IPS-20b (cell line): Measurements from ENCODE around the gene DDC.
A peak's percentile ranks its signal among the peaks of the same experiment; 100 is the strongest.

Source experiments
- H3K27ac ChIP-seq: one replicate; pipeline ENCODE4 v1.5.1; 2013; ENCODE audit warnings: low read length
- H3K27me3 ChIP-seq: 2 replicates; pipeline ENCODE4 v1.6.1; 2013; ENCODE audit warnings: mild to moderate bottlenecking, low read length, inconsistent platforms; ENCODE audit not compliant: insufficient read depth
- H3K36me3 ChIP-seq: 2 replicates; pipeline ENCODE4 v1.6.1; 2013; ENCODE audit warnings: low read depth, mild to moderate bottlenecking, inconsistent platforms, low read length, moderate library complexity; ENCODE audit not compliant: insufficient read depth
- H3K4me1 ChIP-seq: 2 replicates; pipeline ENCODE4 v1.6.1; 2013; ENCODE audit warnings: mild to moderate bottlenecking, control low read depth, inconsistent platforms, low read length, moderate library complexity; ENCODE audit not compliant: insufficient read depth
- H3K4me3 ChIP-seq: 2 replicates; pipeline ENCODE4 v1.5.1; 2013; ENCODE audit warnings: mild to moderate bottlenecking, low read length, inconsistent platforms
- H3K9ac ChIP-seq: 2 replicates; pipeline ENCODE4 v1.6.1; 2013; ENCODE audit warnings: low read depth, mild to moderate bottlenecking, inconsistent platforms, low read length, moderate library complexity
- H3K9me3 ChIP-seq: 2 replicates; pipeline ENCODE4 v1.6.1; 2013; ENCODE audit warnings: mild to moderate bottlenecking, low read depth, low read length, inconsistent platforms; ENCODE audit not compliant: insufficient read depth

DDC gene

GRCh38 chr7:50456371-50457123 is 108.7 kb downstream of the DDC start:
- H3K4me3 ChIP-seq, result no peak overlapping the region
- H3K9me3 ChIP-seq, result 0 out of 2 replicates have a peak, but pooled peaks cover 5% of the 10 kb centered on the region
- H3K9ac ChIP-seq, result no peak overlapping the region
- H3K27ac ChIP-seq, result no peak overlapping the region
- H3K4me1 ChIP-seq, result no peaks in the 10 kb centered on the region
- no peaks in the 10 kb centered on the region; the same call in 1 of the 2 replicates for H3K27me3 ChIP-seq
- H3K36me3 ChIP-seq, result no peaks in the 10 kb centered on the region

- no peaks in the 10 kb centered on the region for H3K4me1 ChIP-seq
- H3K9ac ChIP-seq, result no peak overlapping the region
- no peaks in the 10 kb centered on the region for H3K36me3 ChIP-seq
- 0 out of 2 replicates have a peak, but pooled peaks cover 5% of the 10 kb centered on the region for H3K9me3 ChIP-seq
- no peak overlapping the region for H3K4me3 ChIP-seq
- H3K27ac ChIP-seq, result no peak overlapping the region
- H3K27me3 ChIP-seq, result peaks cover 8% of the 10 kb centered on the region
Observed at GRCh38 chr7:50455658-50456057, 109.5 kb downstream of the DDC start.

GRCh38 chr7:50454968-50455367 is 110.2 kb downstream of the DDC start:
- Histone ChIP-seq H3K4me1 (no peaks in the 10 kb centered on the region), H3K27me3 (peaks cover 8% of the 10 kb centered on the region), H3K9me3 (0 out of 2 replicates have a peak, but pooled peaks cover 5% of the 10 kb centered on the region), H3K27ac (no peak overlapping the region), H3K9ac (no peak overlapping the region), H3K36me3 (no peaks in the 10 kb centered on the region), H3K4me3 (no peak overlapping the region)

- peaks cover 16% of the 10 kb centered on the region for H3K36me3 ChIP-seq
- H3K27ac ChIP-seq, result no peak overlapping the region
- peaks cover 3% of the 10 kb centered on the region for H3K4me1 ChIP-seq
- peak overlapping the region; percentile 73 for H3K4me3 ChIP-seq
- H3K9me3 ChIP-seq, result no peaks in the 10 kb centered on the region
- H3K27me3 ChIP-seq, result peaks cover 8% of the 10 kb centered on the region
- H3K9ac ChIP-seq, result peak overlapping the region; percentile 72; the same call in 1 of the 2 replicates
Observed at GRCh38 chr7:50450590-50451032, 114.6 kb downstream of the DDC start.

GRCh38 chr7:50449881-50450589 is 115.2 kb downstream of the DDC start, which contains the start of gene FIGNL1:
Gene FIGNL1 (minus strand): TSS chr7:50450350. CDS start chr7:50447287, 3,063 bp downstream.
- no peaks in the 10 kb centered on the region for H3K9me3 ChIP-seq
- H3K27me3 ChIP-seq, result peaks cover 8% of the 10 kb centered on the region
- peak within 1 kb of the TSS; percentile 73 for H3K4me3 ChIP-seq
- H3K9ac ChIP-seq, result peak within 1 kb of the TSS; percentile 72; the same call in 1 of the 2 replicates
- H3K27ac ChIP-seq, result no peak within 1 kb of the TSS
- H3K36me3 ChIP-seq, result peaks cover 22% of the 10 kb centered on the region
- peaks cover 3% of the 10 kb centered on the region for H3K4me1 ChIP-seq

- H3K4me3 ChIP-seq, result peak overlapping the region; percentile 73
- H3K36me3 ChIP-seq, result peaks cover 23% of the 10 kb centered on the region
- peaks cover 8% of the 10 kb centered on the region for H3K27me3 ChIP-seq
- no peak overlapping the region for H3K27ac ChIP-seq
- H3K4me1 ChIP-seq, result peaks cover 3% of the 10 kb centered on the region
- peak overlapping the region; percentile 72; the same call in 1 of the 2 replicates for H3K9ac ChIP-seq
- H3K9me3 ChIP-seq, result no peaks in the 10 kb centered on the region
Observed at GRCh38 chr7:50449501-50449880, 115.7 kb downstream of the DDC start.

- Histone ChIP-seq H3K9ac (no peak overlapping the region), H3K4me1 (peaks cover 3% of the 10 kb centered on the region), H3K36me3 (peaks cover 23% of the 10 kb centered on the region), H3K9me3 (no peaks in the 10 kb centered on the region), H3K4me3 (0 out of 2 replicates have a peak overlapping the region, but pooled peaks have one; percentile 73), H3K27ac (no peak overlapping the region), H3K27me3 (peaks cover 8% of the 10 kb centered on the region)
Observed at GRCh38 chr7:50448823-50449222, 116.4 kb downstream of the DDC start.

- H3K36me3 ChIP-seq, result peaks cover 23% of the 10 kb centered on the region
Observed at GRCh38 chr7:50446542-50446960, 118.7 kb downstream of the DDC start.

GRCh38 chr7:50436133-50436806 is 128.9 kb downstream of the DDC start:
- no peaks in the 10 kb centered on the region for H3K4me1 ChIP-seq
- no peaks in the 10 kb centered on the region; the same call in 1 of the 2 replicates for H3K36me3 ChIP-seq
- H3K4me3 ChIP-seq, result no peak overlapping the region
- H3K9me3 ChIP-seq, result no peaks in the 10 kb centered on the region
- no peak overlapping the region for H3K27ac ChIP-seq
- no peaks in the 10 kb centered on the region for H3K27me3 ChIP-seq
- no peak overlapping the region for H3K9ac ChIP-seq

More at GRCh38 chr7:50446542-50446960, 118.7 kb downstream of the DDC start:
- no peak overlapping the region for H3K4me3 ChIP-seq
- H3K27ac ChIP-seq, result no peak overlapping the region
- peaks cover 8% of the 10 kb centered on the region for H3K27me3 ChIP-seq
- H3K9ac ChIP-seq, result no peak overlapping the region
- H3K9me3 ChIP-seq, result no peaks in the 10 kb centered on the region
- peaks cover 3% of the 10 kb centered on the region for H3K4me1 ChIP-seq

GRCh38 chr7:50431722-50432305 is 133.4 kb downstream of the DDC start:
- Histone ChIP-seq H3K27me3 (no peaks in the 10 kb centered on the region), H3K4me1 (no peaks in the 10 kb centered on the region), H3K9ac (no peak overlapping the region), H3K27ac (no peak overlapping the region), H3K4me3 (no peak overlapping the region), H3K9me3 (no peaks in the 10 kb centered on the region; the same call in 1 of the 2 replicates), H3K36me3 (no peaks in the 10 kb centered on the region)

- H3K4me1 ChIP-seq, result no peaks in the 10 kb centered on the region
- no peaks in the 10 kb centered on the region for H3K27me3 ChIP-seq
- H3K9ac ChIP-seq, result no peak overlapping the region
- H3K4me3 ChIP-seq, result no peak overlapping the region
- H3K9me3 ChIP-seq, result no peaks in the 10 kb centered on the region; the same call in 1 of the 2 replicates
- no peak overlapping the region for H3K27ac ChIP-seq
- no peaks in the 10 kb centered on the region for H3K36me3 ChIP-seq
Observed at GRCh38 chr7:50431316-50431715, 133.9 kb downstream of the DDC start.
